B cell (primary cell): ENCODE results near the gene ARID4B.

ENCODE experiments used
- EZH2 ChIP-seq: IDR thresholded peaks from 2 replicates; pipeline ENCODE4 v1.6.1; 2012; ENCODE audit warnings: borderline replicate concordance, low read depth, mild to moderate bottlenecking, moderate library complexity, low read length; ENCODE audit not compliant: insufficient read depth, poor library complexity, severe bottlenecking
- TF ChIP-seq, protein P1 (sequence below): fragments of 200-600 bp; IDR thresholded peaks from one replicate; pipeline ENCODE4 v1.8.0; 2022; ENCODE audit warnings: antibody characterized with exemption, mild to moderate bottlenecking

- TF ChIP-seq, protein P1, sequence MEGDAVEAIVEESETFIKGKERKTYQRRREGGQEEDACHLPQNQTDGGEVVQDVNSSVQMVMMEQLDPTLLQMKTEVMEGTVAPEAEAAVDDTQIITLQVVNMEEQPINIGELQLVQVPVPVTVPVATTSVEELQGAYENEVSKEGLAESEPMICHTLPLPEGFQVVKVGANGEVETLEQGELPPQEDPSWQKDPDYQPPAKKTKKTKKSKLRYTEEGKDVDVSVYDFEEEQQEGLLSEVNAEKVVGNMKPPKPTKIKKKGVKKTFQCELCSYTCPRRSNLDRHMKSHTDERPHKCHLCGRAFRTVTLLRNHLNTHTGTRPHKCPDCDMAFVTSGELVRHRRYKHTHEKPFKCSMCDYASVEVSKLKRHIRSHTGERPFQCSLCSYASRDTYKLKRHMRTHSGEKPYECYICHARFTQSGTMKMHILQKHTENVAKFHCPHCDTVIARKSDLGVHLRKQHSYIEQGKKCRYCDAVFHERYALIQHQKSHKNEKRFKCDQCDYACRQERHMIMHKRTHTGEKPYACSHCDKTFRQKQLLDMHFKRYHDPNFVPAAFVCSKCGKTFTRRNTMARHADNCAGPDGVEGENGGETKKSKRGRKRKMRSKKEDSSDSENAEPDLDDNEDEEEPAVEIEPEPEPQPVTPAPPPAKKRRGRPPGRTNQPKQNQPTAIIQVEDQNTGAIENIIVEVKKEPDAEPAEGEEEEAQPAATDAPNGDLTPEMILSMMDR, result no peak
- TF ChIP-seq EZH2, result no peak
These were observed 194.9 kb downstream of the ARID4B start for GRCh38 chr1:235133086-235133485.
